Activated CD4-positive, alpha-beta T cell treated with anti-CD3 and anti-CD28 coated beads for 36 hours (primary cell): ENCODE data around the gene CES4A. TPM values are rescaled to one million over a fixed set of nuclear protein-coding genes. Genes with fewer than 3 reads are reported as not detected.
A peak's percentile ranks its signal among the peaks of the same experiment; 100 is the strongest.
"Not testable (repeated sequence)": the region's sequence is repeated elsewhere in the genome, so short reads cannot be mapped to it uniquely, and the experiment has no call there.

Experiments
- ATAC-seq: fragments of 200-7000 bp; cut with Tn5 transposase; one replicate; pipeline ENCODE4 v1.10.0; 2021; ENCODE audit warnings: mild to moderate bottlenecking, moderate library complexity
- CTCF ChIA-PET: fragments of 350-600 bp; sonication (Branson Sonifier 250); formaldehyde crosslinking; loops from one replicate; lab custom pipeline; 2021; ENCODE audit warnings: antibody characterized with exemption; lab: Charles Lee
- POLR2A ChIA-PET: fragments of 350-600 bp; sonication (Branson Sonifier 250); formaldehyde crosslinking; loops from one replicate; lab custom pipeline; 2021; ENCODE audit warnings: antibody characterized with exemption, inconsistent platforms; lab: Charles Lee
- DNase-seq: peaks from one replicate; pipeline ENCODE4 v3.0.0-alpha.2; 2020
- H3K27ac Mint-ChIP-seq: one replicate; pipeline ENCODE4 v1.8.0; 2021; ENCODE audit warnings: mixed read lengths
- H3K27me3 Mint-ChIP-seq: one replicate; pipeline ENCODE4 v1.8.0; 2021; ENCODE audit warnings: mixed read lengths
- H3K36me3 Mint-ChIP-seq: one replicate; pipeline ENCODE4 v1.8.0; 2021; ENCODE audit warnings: low read depth, mixed read lengths
- H3K4me1 Mint-ChIP-seq: one replicate; pipeline ENCODE4 v1.8.0; 2021; ENCODE audit warnings: mixed read lengths
- H3K4me3 Mint-ChIP-seq: one replicate; pipeline ENCODE4 v1.8.0; 2021; ENCODE audit warnings: mild to moderate bottlenecking, moderate library complexity, mixed read lengths
- H3K9me3 Mint-ChIP-seq: one replicate; pipeline ENCODE4 v1.8.0; 2021; ENCODE audit warnings: low read depth, mixed read lengths
- intact Hi-C, 2 experiments: fragments of 100-400 bp; cut with DNase I in 1 of 2; cut with micrococcal nuclease in 1 of 2; formaldehyde crosslinking; loops; one replicate each; pipeline versions ENCODE4 v1.14.2 to v1.15.1; 2022 to 2024; cut with DNase I, micrococcal nuclease
- total RNA-seq, 2 experiments: library from RNA; stranded (reverse); gene quantifications; one replicate each; pipeline ENCODE4 v1.2.3, GENCODE V29; 2021

Gene CES4A
- total RNA-seq, 2 experiments from 2014 or later, result 13.5 to 15.7 TPM

GRCh38 chr16:66972983-66973382 is 15.4 kb upstream of the CES4A start:
- ChIA-PET CTCF (no interaction called here), POLR2A (no interaction called here)
- Mint-ChIP-seq H3K36me3 (no peaks in the 10 kb centered on the region), H3K9me3 (no peaks in the 10 kb centered on the region), H3K4me3 (no peak overlapping the region), H3K27me3 (peaks cover 3% of the 10 kb centered on the region), H3K4me1 (peaks cover 14% of the 10 kb centered on the region), H3K27ac (no peak overlapping the region)
- DNase-seq (no peak), ATAC-seq (no peak)
- intact Hi-C loops, result loop anchor here in 1 of 2 experiments (10.0 kb wide), 1 partner anchor 442 kb away; the partner anchor contains the start of gene ZDHHC1

GRCh38 chr16:66973716-66974115 is 14.7 kb upstream of the CES4A start:
- DNase-seq (no peak), ATAC-seq (no peak)
- Mint-ChIP-seq H3K9me3 (no peaks in the 10 kb centered on the region), H3K27me3 (peaks cover 3% of the 10 kb centered on the region), H3K4me3 (no peak overlapping the region), H3K4me1 (peaks cover 21% of the 10 kb centered on the region), H3K27ac (no peak overlapping the region), H3K36me3 (no peaks in the 10 kb centered on the region)
- intact Hi-C loops, result loop anchor here in 1 of 2 experiments (10.0 kb wide), 1 partner anchor 441 kb away; the partner anchor contains the start of gene ZDHHC1
- CTCF ChIA-PET, result interaction anchor here (1.3 to 1.5 kb wide), 3 partner anchors 18 to 182 kb away, joined by 3 to 5 read pairs (median 4); no protein-coding TSS in a partner anchor
- POLR2A ChIA-PET, result no interaction called here

GRCh38 chr16:66974156-66974931 is 14.0 kb upstream of the CES4A start:
- H3K27me3 Mint-ChIP-seq, H3K36me3 Mint-ChIP-seq, H3K9me3 Mint-ChIP-seq, ATAC-seq, POLR2A ChIA-PET, DNase-seq: not testable (repeated sequence)
- intact Hi-C loops, result loop anchor here in 1 of 2 experiments (10.0 kb wide), 1 partner anchor 440 kb away; the partner anchor contains the start of gene ZDHHC1
- H3K27ac Mint-ChIP-seq, result peak overlapping the region; percentile 61
- H3K4me3 Mint-ChIP-seq, result peak overlapping the region; percentile 62
- peaks cover 23% of the 10 kb centered on the region for H3K4me1 Mint-ChIP-seq
- CTCF ChIA-PET, result interaction anchor here (0.6 to 2.1 kb wide), 11 partner anchors 16 to 211 kb away, joined by 3 to 7 read pairs (median 3); no protein-coding TSS in a partner anchor

- peak; percentile 77 for DNase-seq
- ATAC-seq, H3K9me3 Mint-ChIP-seq, H3K27me3 Mint-ChIP-seq, POLR2A ChIA-PET, H3K36me3 Mint-ChIP-seq: not testable (repeated sequence)
- peak overlapping the region; percentile 61 for H3K27ac Mint-ChIP-seq
- peak overlapping the region; percentile 62 for H3K4me3 Mint-ChIP-seq
- CTCF ChIA-PET, result interaction anchor here (0.7 to 2.1 kb wide), 10 partner anchors 14 to 210 kb away, joined by 3 to 7 read pairs (median 4); partner anchors contain the start of gene CES3
- H3K4me1 Mint-ChIP-seq, result peaks cover 24% of the 10 kb centered on the region
- intact Hi-C loops, result loop anchor here in 1 of 2 experiments (10.0 kb wide), 1 partner anchor 440 kb away; the partner anchor contains the start of gene ZDHHC1
These were observed 13.5 kb upstream of the CES4A start for GRCh38 chr16:66974932-66975246.

- Mint-ChIP-seq H3K9me3 (no peaks in the 10 kb centered on the region), H3K36me3 (no peaks in the 10 kb centered on the region), H3K4me1 (peaks cover 24% of the 10 kb centered on the region), H3K27me3 (peaks cover 3% of the 10 kb centered on the region), H3K27ac (no peak overlapping the region), H3K4me3 (peak overlapping the region; percentile 62)
- DNase-seq, result no peak
- intact Hi-C loops, result loop anchor here in 1 of 2 experiments (10.0 kb wide), 1 partner anchor 439 kb away; the partner anchor contains the start of gene ZDHHC1
- CTCF ChIA-PET, result interaction anchor here (0.9 to 2.1 kb wide), 24 partner anchors 10 to 210 kb away, joined by 3 to 9 read pairs (median 4); partner anchors contain the start of genes B3GNT9 and CES3
- ATAC-seq, result no peak
- POLR2A ChIA-PET, result no interaction called here
These were observed 13.0 kb upstream of the CES4A start for GRCh38 chr16:66975302-66975893.

- POLR2A ChIA-PET, result interaction anchor here (0.9 kb wide), 1 partner anchor 105 kb away, joined by 4 read pairs; no protein-coding TSS in a partner anchor
- no peak overlapping the region for H3K27ac Mint-ChIP-seq
These were observed 11.6 kb upstream of the CES4A start for GRCh38 chr16:66976746-66977145.

GRCh38 chr16:66977341-66978113 is 10.9 kb upstream of the CES4A start:
- ChIA-PET CTCF (interaction anchor here (0.6 to 2.9 kb wide), 17 partner anchors 12 to 178 kb away, joined by 3 to 14 read pairs (median 3); no protein-coding TSS in a partner anchor), POLR2A (no interaction called here)
- Mint-ChIP-seq H3K27ac (peak overlapping the region; percentile 31), H3K27me3 (peaks cover 3% of the 10 kb centered on the region), H3K4me3 (no peak overlapping the region), H3K4me1 (peaks cover 31% of the 10 kb centered on the region), H3K36me3 (no peaks in the 10 kb centered on the region), H3K9me3 (no peaks in the 10 kb centered on the region)
- DNase-seq (peak; percentile 96), ATAC-seq (peak; percentile 97)
- intact Hi-C loops, result loop anchor here (1.0 to 10.0 kb wide), 6 partner anchors 23 to 437 kb away; partner anchors contain the start of gene ZDHHC1 (in 1 of the 2)

More at GRCh38 chr16:66976746-66977145, 11.6 kb upstream of the CES4A start:
- Mint-ChIP-seq H3K36me3 (no peaks in the 10 kb centered on the region), H3K4me3 (no peak overlapping the region), H3K27me3 (peaks cover 3% of the 10 kb centered on the region), H3K4me1 (peaks cover 31% of the 10 kb centered on the region), H3K9me3 (no peaks in the 10 kb centered on the region)
- intact Hi-C loops, result loop anchor here (1.0 to 10.0 kb wide), 6 partner anchors 22 to 438 kb away; partner anchors contain the start of gene ZDHHC1 (in 1 of the 2)
- ATAC-seq (no peak), DNase-seq (no peak)
- CTCF ChIA-PET, result interaction anchor here (0.6 to 2.0 kb wide), 20 partner anchors 9 to 186 kb away, joined by 3 to 9 read pairs (median 4); partner anchors contain the start of genes B3GNT9 and CES3

GRCh38 chr16:66979011-66979717 is 9.2 kb upstream of the CES4A start:
- POLR2A ChIA-PET, result interaction anchor here (0.6 kb wide), 1 partner anchor 253 kb away, joined by 4 read pairs; no protein-coding TSS in a partner anchor

GRCh38 chr16:66983033-66983432 is 5.4 kb upstream of the CES4A start:
- Mint-ChIP-seq H3K9me3 (no peaks in the 10 kb centered on the region), H3K27ac (no peak overlapping the region), H3K4me3 (no peak overlapping the region), H3K27me3 (no peaks in the 10 kb centered on the region), H3K4me1 (peaks cover 46% of the 10 kb centered on the region), H3K36me3 (no peaks in the 10 kb centered on the region)
- DNase-seq (no peak), ATAC-seq (no peak)
- ChIA-PET CTCF (interaction anchor here (0.6 to 4.0 kb wide), 5 partner anchors 29 to 304 kb away, joined by 3 to 22 read pairs (median 5); no protein-coding TSS in a partner anchor), POLR2A (interaction anchor here (0.6 kb wide), 1 partner anchor 176 kb away, joined by 4 read pairs; the partner anchor contains the start of gene TRADD)
- intact Hi-C loops, result no loop called here

More at GRCh38 chr16:66979011-66979717, 9.2 kb upstream of the CES4A start:
- Mint-ChIP-seq H3K27me3 (peaks cover 3% of the 10 kb centered on the region), H3K9me3 (no peaks in the 10 kb centered on the region), H3K36me3 (no peaks in the 10 kb centered on the region), H3K27ac (peak overlapping the region; percentile 47), H3K4me3 (no peak overlapping the region), H3K4me1 (peaks cover 41% of the 10 kb centered on the region)
- intact Hi-C loops, result loop anchor here in 1 of 2 experiments (10.0 kb wide), 1 partner anchor 436 kb away; the partner anchor contains the start of gene ZDHHC1
- DNase-seq, result no peak
- ATAC-seq, result no peak
- CTCF ChIA-PET, result interaction anchor here (1.0 to 2.9 kb wide), 6 partner anchors 34 to 191 kb away, joined by 3 to 14 read pairs (median 6); partner anchors contain the start of gene NOL3
